ENCODE results near the gene MYOM1. TPM values are rescaled to one million over a fixed set of nuclear protein-coding genes. Genes with fewer than 3 reads are reported as not detected.

Gene MYOM1
- total RNA-seq, 1 donor from 2014 or later: 0.46 TPM

DNA sequence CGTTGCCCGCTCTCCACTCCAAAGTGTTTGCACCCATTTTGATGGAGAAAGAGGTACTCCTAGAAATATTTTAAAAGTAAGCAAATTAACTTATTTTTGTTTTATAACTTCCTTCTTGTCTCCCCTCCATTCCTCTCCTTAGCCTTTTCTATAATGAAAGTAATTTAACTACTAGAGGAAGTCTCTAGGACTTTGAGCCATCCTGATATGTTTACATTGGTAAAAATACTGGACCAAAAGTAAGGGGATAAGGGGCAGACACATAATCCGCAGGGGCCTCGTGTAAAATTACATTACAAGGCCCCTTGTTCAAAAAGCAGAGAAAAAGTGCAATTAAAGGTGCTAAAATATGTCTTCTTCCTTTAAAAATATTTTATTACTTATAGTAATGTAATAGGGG, 55.4 kb downstream of the MYOM1 start:
- no peak overlapping the region for H3K4me3 Mint-ChIP-seq (ENCODE audit: unreplicated experiment)
- H3K4me1 Mint-ChIP-seq (ENCODE audit: unreplicated experiment): no peaks in the 10 kb centered on the region
- H3K9me3 Mint-ChIP-seq (ENCODE audit: unreplicated experiment): no peaks in the 10 kb centered on the region
- no peak overlapping the region for H3K27ac Mint-ChIP-seq (ENCODE audit: unreplicated experiment)
- TF ChIP-seq CTCF (IDR thresholded peaks at IDR 0.05): no peak
- no peak for DNase-seq (ENCODE audit: extremely low spot score, unreplicated experiment)
- peaks cover 2% of the 10 kb centered on the region for H3K36me3 Mint-ChIP-seq (ENCODE audit: unreplicated experiment)
- H3K27me3 Mint-ChIP-seq (ENCODE audit: unreplicated experiment): no peaks in the 10 kb centered on the region

DNA sequence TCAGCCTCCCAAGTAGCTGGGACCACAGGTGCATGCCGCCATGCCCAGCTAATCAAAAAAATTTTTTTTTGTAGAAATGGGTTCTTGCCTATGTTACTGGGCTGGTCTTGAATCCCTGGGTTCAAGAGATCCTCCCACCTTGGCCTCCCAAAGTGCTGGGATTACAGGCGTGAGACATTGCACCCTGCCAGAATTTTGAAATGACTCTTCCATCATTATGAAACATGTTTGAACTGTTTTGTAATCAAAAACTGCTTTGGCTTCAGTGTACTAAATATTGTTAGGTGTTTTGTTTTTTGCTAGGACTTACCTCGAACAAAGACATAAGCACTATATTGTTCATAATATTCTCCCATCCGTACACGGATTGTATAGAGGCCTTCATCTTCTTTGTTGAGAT, 55.8 kb downstream of the MYOM1 start:
- H3K27ac Mint-ChIP-seq (ENCODE audit: unreplicated experiment): no peak overlapping the region
- H3K9me3 Mint-ChIP-seq (ENCODE audit: unreplicated experiment): no peaks in the 10 kb centered on the region
- no peaks in the 10 kb centered on the region for H3K27me3 Mint-ChIP-seq (ENCODE audit: unreplicated experiment)
- H3K36me3 Mint-ChIP-seq (ENCODE audit: unreplicated experiment): peaks cover 2% of the 10 kb centered on the region
- H3K4me3 Mint-ChIP-seq (ENCODE audit: unreplicated experiment): no peak overlapping the region
- no peak for TF ChIP-seq CTCF (IDR thresholded peaks at IDR 0.05)
- H3K4me1 Mint-ChIP-seq (ENCODE audit: unreplicated experiment): no peaks in the 10 kb centered on the region
- peak; percentile 36 for DNase-seq (ENCODE audit: extremely low spot score, unreplicated experiment)

DNA sequence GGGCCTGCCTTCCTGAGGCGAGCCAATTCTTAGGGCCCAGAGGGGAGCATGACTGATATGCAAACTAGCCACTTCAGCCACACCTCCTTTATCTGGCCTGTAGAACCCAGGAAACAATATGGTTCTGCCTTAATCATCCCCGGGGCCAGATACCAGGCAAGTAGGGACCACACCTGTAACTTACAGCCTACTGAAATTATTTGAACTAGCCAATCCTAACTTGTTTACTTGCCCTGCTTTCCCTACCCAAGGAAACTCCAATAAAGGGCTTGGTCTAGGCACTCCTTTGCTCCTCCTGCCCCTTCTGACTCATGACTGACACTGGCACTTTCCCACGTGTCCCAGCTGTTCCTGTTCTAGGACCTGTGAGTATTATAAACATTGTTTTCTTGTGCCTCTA, 57.6 kb downstream of the MYOM1 start:
- no peaks in the 10 kb centered on the region for H3K27me3 Mint-ChIP-seq (ENCODE audit: unreplicated experiment)
- H3K9me3 Mint-ChIP-seq (ENCODE audit: unreplicated experiment): no peaks in the 10 kb centered on the region
- DNase-seq (ENCODE audit: extremely low spot score, unreplicated experiment): no peak
- no peak overlapping the region for H3K4me3 Mint-ChIP-seq (ENCODE audit: unreplicated experiment)
- no peak overlapping the region for H3K27ac Mint-ChIP-seq (ENCODE audit: unreplicated experiment)
- H3K4me1 Mint-ChIP-seq (ENCODE audit: unreplicated experiment): peaks cover 3% of the 10 kb centered on the region
- peaks cover 2% of the 10 kb centered on the region for H3K36me3 Mint-ChIP-seq (ENCODE audit: unreplicated experiment)
- TF ChIP-seq CTCF (IDR thresholded peaks at IDR 0.05): no peak

- no peaks in the 10 kb centered on the region for H3K9me3 Mint-ChIP-seq (ENCODE audit: unreplicated experiment)
- TF ChIP-seq CTCF (IDR thresholded peaks at IDR 0.05): no peak
- H3K27ac Mint-ChIP-seq (ENCODE audit: unreplicated experiment): no peak overlapping the region
- no peaks in the 10 kb centered on the region for H3K27me3 Mint-ChIP-seq (ENCODE audit: unreplicated experiment)
- peaks cover 23% of the 10 kb centered on the region for H3K4me1 Mint-ChIP-seq (ENCODE audit: unreplicated experiment)
- peaks cover 2% of the 10 kb centered on the region for H3K36me3 Mint-ChIP-seq (ENCODE audit: unreplicated experiment)
- DNase-seq (ENCODE audit: extremely low spot score, unreplicated experiment): no peak
- H3K4me3 Mint-ChIP-seq (ENCODE audit: unreplicated experiment): no peak overlapping the region
These were observed 59.9 kb downstream of the MYOM1 start for GRCh38 chr18:3159830-3160229.

GRCh38 chr18:3157606-3158005, 62.2 kb downstream of the MYOM1 start:
- TF ChIP-seq CTCF (IDR thresholded peaks at IDR 0.05): no peak
- Mint-ChIP-seq H3K36me3 (ENCODE audit: unreplicated experiment) (peaks cover 2% of the 10 kb centered on the region), H3K4me1 (ENCODE audit: unreplicated experiment) (peaks cover 35% of the 10 kb centered on the region), H3K4me3 (ENCODE audit: unreplicated experiment) (no peak overlapping the region), H3K27ac (ENCODE audit: unreplicated experiment) (no peak overlapping the region), H3K9me3 (ENCODE audit: unreplicated experiment) (no peaks in the 10 kb centered on the region), H3K27me3 (ENCODE audit: unreplicated experiment) (no peaks in the 10 kb centered on the region)
- DNase-seq (ENCODE audit: extremely low spot score, unreplicated experiment): no peak

All from osteocyte (in vitro differentiated cells).